ENCODE data around the gene ANLN. TPM values are rescaled to one million over a fixed set of nuclear protein-coding genes. Genes with fewer than 3 reads are reported as not detected.
"Not testable (repeated sequence)": the region's sequence is repeated elsewhere in the genome, so short reads cannot be mapped to it uniquely, and the experiment has no call there.

Gene ANLN
- polyA plus RNA-seq, 3 donors from 2014 or later, result 0.84 TPM; not detected in 2

DNA sequence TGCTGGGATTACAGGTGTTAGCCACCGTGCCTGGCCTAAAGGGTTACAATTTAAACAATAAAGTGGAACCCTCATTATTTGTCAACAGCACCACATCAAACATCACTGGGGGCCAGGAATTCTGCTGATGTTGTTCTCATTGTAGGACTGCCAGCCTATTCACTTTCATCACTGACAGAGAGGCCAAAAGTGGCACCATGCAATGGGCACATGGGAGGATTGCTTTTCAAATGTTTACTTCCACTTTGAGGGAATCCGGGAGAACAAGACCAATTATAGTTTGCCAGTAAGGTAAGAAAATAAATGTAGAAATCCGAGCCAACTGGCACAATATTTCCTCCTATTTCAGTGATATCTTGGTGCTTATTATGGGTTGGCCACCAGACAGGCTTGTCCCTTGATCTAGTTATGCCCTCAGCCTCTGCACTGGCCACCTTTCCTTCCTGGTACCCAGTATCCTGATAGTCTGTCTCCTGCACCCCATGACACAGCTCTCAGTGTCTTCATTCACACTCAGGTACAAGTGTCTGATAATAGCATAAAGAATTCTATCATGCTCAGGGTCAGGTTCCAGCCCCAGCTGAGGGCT is 82.6 kb downstream of the ANLN start:
- H3K4me1 Mint-ChIP-seq, result peaks cover 12 to 13% of the 10 kb centered on the region in 2 donors
- no peak for DNase-seq
- H3K4me3 Mint-ChIP-seq, result no peak overlapping the region
- H3K9me3 Mint-ChIP-seq, result peaks cover 0 to 2% (median 0%) of the 10 kb centered on the region in 6 donors
- H3K27ac Mint-ChIP-seq, result no peak overlapping the region
- no peaks in the 10 kb centered on the region for H3K36me3 Mint-ChIP-seq
- peaks cover 2 to 7% (median 5%) of the 10 kb centered on the region in 3 donors for H3K27me3 Mint-ChIP-seq (ENCODE audit: low read depth in 3 of 3)

DNA sequence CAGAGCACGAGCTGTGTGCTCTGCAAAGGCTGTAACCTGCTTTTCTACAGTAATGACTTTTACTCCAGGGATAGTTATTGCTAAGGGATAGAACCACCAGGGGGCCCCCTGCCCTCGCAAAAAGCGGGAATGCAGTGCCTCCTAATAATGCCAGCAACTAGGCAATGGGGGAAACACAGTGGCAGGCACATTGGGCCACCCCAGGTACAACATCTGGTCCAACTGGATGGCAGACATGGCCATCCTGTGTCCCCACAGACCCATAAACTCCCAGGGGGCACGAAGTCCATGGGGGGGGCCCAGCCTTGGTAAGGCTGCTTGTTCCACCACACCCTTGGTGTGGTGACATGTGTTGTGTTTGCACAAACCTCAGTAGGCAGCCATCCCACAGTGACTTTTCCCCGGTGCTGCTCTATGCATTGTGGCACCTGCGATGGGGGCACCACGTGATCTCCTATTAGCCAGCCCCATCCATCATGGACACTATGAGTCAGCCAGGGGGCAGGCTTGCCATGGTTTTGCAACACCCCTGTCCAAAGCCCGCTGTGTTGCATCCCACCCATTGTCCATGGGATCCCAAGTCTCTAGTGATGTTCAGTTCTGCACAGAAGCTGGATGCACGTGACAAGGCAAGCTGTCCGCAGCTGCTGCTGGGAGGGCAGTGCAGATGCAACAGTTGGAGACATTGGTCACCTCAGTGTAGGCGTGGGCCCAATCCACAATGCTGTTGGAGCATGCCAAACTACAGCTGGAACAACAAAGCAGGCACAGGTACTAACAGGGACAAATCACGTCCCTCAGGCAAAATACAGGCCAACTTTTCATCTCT is 84.0 kb downstream of the ANLN start:
- H3K36me3 Mint-ChIP-seq, result no peaks in the 10 kb centered on the region
- no peak for DNase-seq

DNA sequence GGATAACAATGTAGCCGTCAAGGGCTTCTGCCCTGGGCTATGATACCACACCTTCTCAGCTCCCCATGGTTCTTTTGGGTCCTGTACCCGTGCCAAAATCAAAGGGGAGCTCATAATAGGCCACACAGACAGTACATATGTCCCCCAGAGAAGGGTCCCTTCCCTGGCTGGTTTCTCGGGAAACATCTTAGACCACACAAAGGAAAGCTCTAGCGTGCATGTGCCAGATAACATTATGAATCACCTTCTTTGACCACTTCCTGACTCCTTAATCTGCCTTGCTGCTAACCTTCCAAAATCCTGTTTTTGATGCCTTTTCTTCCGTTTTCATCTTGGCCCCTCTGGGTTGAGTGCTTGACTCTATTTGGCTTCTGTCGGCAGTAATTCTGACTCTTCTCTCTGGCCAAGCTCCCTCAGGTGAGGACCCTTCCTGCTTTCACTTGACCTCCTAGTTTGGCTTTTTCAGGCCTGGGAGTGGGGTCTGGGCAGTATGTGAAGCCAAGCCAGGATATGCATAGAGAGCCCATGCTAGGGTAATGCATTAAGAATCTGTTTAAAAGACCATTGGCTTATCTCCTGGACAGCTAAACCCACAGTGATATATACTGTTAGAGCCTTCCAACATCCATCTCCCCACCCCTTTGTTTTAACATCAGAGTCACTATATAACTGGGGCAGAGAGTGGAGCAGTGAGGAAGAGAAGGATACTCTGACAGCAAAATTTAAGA is 84.8 kb downstream of the ANLN start:
- peaks cover 2 to 5% (median 3%) of the 10 kb centered on the region in 3 donors for H3K27me3 Mint-ChIP-seq (ENCODE audit: low read depth in 3 of 3)
- peak overlapping the region in 1 of 6 donors; percentile 23 for H3K27ac Mint-ChIP-seq
- peaks cover 0 to 2% (median 0%) of the 10 kb centered on the region in 6 donors for H3K9me3 Mint-ChIP-seq

More for the DNA sequence above, 84.0 kb downstream of the ANLN start:
- peaks cover 0 to 2% (median 0%) of the 10 kb centered on the region in 6 donors for H3K9me3 Mint-ChIP-seq
- no peak overlapping the region for H3K4me3 Mint-ChIP-seq
- peaks cover 2 to 7% (median 5%) of the 10 kb centered on the region in 3 donors for H3K27me3 Mint-ChIP-seq (ENCODE audit: low read depth in 3 of 3)
- H3K27ac Mint-ChIP-seq, result no peak overlapping the region
- peaks cover 12 to 13% of the 10 kb centered on the region in 2 donors for H3K4me1 Mint-ChIP-seq

GRCh38 chr7:36475011-36475342 is 85.3 kb downstream of the ANLN start:
- Mint-ChIP-seq H3K9me3 (peaks cover 0 to 2% (median 0%) of the 10 kb centered on the region in 6 donors), H3K27ac (no peak overlapping the region), H3K4me1 (peaks cover 12 to 13% of the 10 kb centered on the region in 2 donors), H3K4me3 (no peak overlapping the region), H3K27me3 (ENCODE audit: low read depth in 3 of 3) (peaks cover 2 to 5% (median 3%) of the 10 kb centered on the region in 3 donors), H3K36me3 (peaks cover 0 to 2% (median 0%) of the 10 kb centered on the region in 3 donors)
- no peak for DNase-seq

More for the DNA sequence above, 84.8 kb downstream of the ANLN start:
- Mint-ChIP-seq H3K4me3 (no peak overlapping the region), H3K36me3 (no peaks in the 10 kb centered on the region), H3K4me1 (peaks cover 12 to 13% of the 10 kb centered on the region in 2 donors)
- DNase-seq, result no peak

DNA sequence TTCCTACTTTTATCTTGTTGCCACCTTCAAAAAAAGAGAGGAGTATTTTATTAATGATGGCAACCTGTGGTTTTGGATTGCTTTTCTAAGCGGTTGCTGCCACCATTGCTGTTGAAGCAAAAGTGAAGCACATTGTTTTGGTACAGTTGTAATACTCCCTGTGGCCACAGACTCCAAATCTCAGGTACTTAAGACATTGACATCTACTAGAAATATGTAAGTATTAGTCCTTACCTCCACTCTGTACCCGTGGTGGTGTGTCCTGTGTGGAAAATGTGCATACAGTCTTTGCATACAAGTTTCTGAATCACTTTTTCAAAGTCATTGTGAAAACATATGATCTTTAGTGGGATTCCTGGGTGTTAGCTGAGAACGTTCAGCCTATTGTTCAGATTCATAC is 85.7 kb downstream of the ANLN start:
- Mint-ChIP-seq H3K9me3 (peaks cover 0 to 2% (median under 1%) of the 10 kb centered on the region in 6 donors), H3K36me3 (peaks cover 0 to 6% (median 0%) of the 10 kb centered on the region in 3 donors), H3K27ac (no peak overlapping the region), H3K27me3 (ENCODE audit: low read depth in 3 of 3) (peaks cover 3 to 8% (median 4%) of the 10 kb centered on the region in 3 donors), H3K4me1 (peaks cover 12 to 13% of the 10 kb centered on the region in 2 donors), H3K4me3 (no peak overlapping the region)
- no peak for DNase-seq

GRCh38 chr7:36478745-36479144 is 89.1 kb downstream of the ANLN start:
- H3K9me3 Mint-ChIP-seq, result peaks cover 0 to 2% (median under 1%) of the 10 kb centered on the region in 6 donors

DNA sequence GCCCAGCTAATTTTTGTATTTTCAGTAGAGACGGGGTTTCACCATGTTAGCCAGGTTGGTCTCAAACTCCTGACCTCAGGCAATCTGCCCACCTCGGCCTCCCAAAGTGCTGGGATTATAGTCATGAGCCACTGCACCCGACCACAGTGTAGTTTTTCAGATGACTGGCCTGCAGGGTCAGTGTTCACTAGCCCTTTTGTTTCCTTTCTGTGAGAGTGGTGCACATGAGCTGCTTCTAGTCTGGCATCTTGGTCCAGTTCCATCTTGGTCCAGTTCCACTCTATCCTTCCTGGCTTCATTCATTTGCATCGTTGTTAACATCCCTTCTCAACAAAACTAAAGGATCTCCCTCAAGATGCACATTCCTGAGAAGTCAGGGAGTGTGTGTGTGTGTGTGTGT is 94.2 kb downstream of the ANLN start:
- not testable (repeated sequence) for H3K27ac Mint-ChIP-seq, DNase-seq, H3K4me3 Mint-ChIP-seq, H3K4me1 Mint-ChIP-seq, H3K9me3 Mint-ChIP-seq
- Mint-ChIP-seq H3K36me3 (peaks cover 0 to 11% (median 0%) of the 10 kb centered on the region in 3 donors), H3K27me3 (ENCODE audit: low read depth in 3 of 3) (peaks cover 3 to 18% (median 8%) of the 10 kb centered on the region in 3 donors)

More at GRCh38 chr7:36478745-36479144, 89.1 kb downstream of the ANLN start:
- Mint-ChIP-seq H3K27ac (no peak overlapping the region), H3K4me3 (no peak overlapping the region), H3K4me1 (peaks cover 10 to 12% of the 10 kb centered on the region in 2 donors), H3K27me3 (ENCODE audit: low read depth in 3 of 3) (peaks cover 3 to 10% (median 9%) of the 10 kb centered on the region in 3 donors), H3K36me3 (peaks cover 0 to 11% (median 0%) of the 10 kb centered on the region in 3 donors)
- no peak for DNase-seq

GRCh38 chr7:36484265-36484664 is 94.6 kb downstream of the ANLN start:
- no peak overlapping the region for H3K27ac Mint-ChIP-seq
- H3K9me3 Mint-ChIP-seq, result peaks cover 0 to 2% (median 0%) of the 10 kb centered on the region in 6 donors
- H3K4me3 Mint-ChIP-seq, result no peak overlapping the region
- H3K4me1 Mint-ChIP-seq, result peaks cover 0 to 5% of the 10 kb centered on the region in 2 donors
- H3K36me3 Mint-ChIP-seq, result peaks cover 0 to 11% (median 0%) of the 10 kb centered on the region in 3 donors
- DNase-seq, result no peak
- peaks cover 3 to 18% (median 8%) of the 10 kb centered on the region in 3 donors for H3K27me3 Mint-ChIP-seq (ENCODE audit: low read depth in 3 of 3)

DNA sequence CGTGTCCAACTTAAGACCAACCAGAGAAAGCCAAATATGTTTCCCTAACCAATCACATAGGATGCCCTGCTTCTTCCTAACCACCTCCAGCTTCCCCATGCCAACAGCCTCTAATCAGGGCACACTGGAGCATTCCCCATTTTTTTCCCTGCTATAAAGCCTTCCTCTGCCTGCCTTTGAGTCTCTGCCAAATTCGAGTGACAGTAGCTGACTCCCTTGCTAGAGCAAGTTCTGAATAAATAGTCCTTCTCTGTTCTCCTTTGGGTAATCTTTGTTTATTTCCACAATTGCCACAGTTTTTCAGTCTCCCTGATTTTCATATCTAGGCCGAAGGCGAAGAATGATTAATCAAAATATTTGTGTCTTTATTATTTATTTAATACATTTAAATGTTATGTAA is 96.7 kb downstream of the ANLN start:
- Mint-ChIP-seq H3K4me1 (peaks cover 0 to 5% of the 10 kb centered on the region in 2 donors), H3K27ac (no peak overlapping the region), H3K9me3 (no peaks in the 10 kb centered on the region), H3K27me3 (ENCODE audit: low read depth in 3 of 3) (peaks cover 3 to 20% (median 3%) of the 10 kb centered on the region in 3 donors), H3K36me3 (no peaks in the 10 kb centered on the region), H3K4me3 (no peak overlapping the region)
- no peak for DNase-seq

GRCh38 chr7:36487756-36488336 is 98.2 kb downstream of the ANLN start:
- Mint-ChIP-seq H3K27me3 (ENCODE audit: low read depth in 3 of 3) (peaks cover 0 to 14% (median 2%) of the 10 kb centered on the region in 3 donors), H3K36me3 (no peaks in the 10 kb centered on the region), H3K4me3 (no peak overlapping the region), H3K27ac (no peak overlapping the region), H3K4me1 (peaks cover 0 to 5% of the 10 kb centered on the region in 2 donors), H3K9me3 (no peaks in the 10 kb centered on the region)
- DNase-seq, result peak; percentile 38 to 55 (median 52)

- H3K4me3 Mint-ChIP-seq, H3K27ac Mint-ChIP-seq, DNase-seq, H3K36me3 Mint-ChIP-seq, H3K9me3 Mint-ChIP-seq, H3K4me1 Mint-ChIP-seq: not testable (repeated sequence)
- peaks cover 1 to 14% (median 3%) of the 10 kb centered on the region in 3 donors for H3K27me3 Mint-ChIP-seq (ENCODE audit: low read depth in 3 of 3)
Observed at GRCh38 chr7:36488672-36489071, 99.0 kb downstream of the ANLN start.

DNA sequence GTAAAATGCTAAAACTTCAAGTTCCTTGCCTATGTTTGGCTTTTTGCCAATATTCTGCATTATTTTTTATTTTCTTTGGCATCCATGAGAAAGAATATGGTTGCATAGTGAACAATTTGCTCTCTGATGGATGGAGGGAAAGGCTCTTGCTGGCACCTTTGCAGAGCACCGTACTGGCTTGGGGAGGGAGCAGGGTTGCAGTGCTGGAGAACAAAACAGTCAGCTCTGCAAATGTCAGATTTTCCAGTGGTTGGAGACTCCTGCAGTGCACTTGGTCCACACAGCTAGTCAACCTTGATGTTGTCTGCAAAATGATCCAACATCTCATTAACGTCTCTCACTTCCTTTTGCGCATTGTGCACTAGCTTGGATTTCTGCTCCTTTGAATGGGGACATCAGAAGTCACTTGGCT is 100.8 kb downstream of the ANLN start:
- H3K36me3 Mint-ChIP-seq, result no peaks in the 10 kb centered on the region
- H3K4me1 Mint-ChIP-seq, result peaks cover 0 to 5% of the 10 kb centered on the region in 2 donors

DNA sequence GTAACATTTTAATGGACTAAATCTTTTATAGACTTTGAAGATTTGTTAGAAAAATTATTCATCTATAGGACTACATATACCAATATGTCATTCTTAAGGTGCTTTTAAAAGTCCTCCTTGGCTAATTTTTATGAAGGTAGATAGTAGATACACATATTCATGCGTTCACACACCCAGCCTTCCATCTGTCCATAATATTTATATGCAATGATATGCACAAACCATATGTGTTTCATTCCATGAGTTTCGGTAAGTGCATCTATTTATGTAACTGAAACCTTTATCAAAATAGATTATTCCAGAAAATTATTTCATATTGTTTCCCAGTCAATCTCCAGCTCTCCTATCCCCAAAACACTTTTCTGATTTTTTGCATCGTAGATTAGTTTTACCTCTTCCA is 101.7 kb downstream of the ANLN start:
- Mint-ChIP-seq H3K27me3 (ENCODE audit: low read depth in 3 of 3) (peaks cover 3 to 11% (median 7%) of the 10 kb centered on the region in 3 donors), H3K9me3 (no peaks in the 10 kb centered on the region), H3K27ac (no peak overlapping the region), H3K36me3 (no peaks in the 10 kb centered on the region), H3K4me1 (peaks cover 0 to 5% of the 10 kb centered on the region in 2 donors), H3K4me3 (no peak overlapping the region)
- no peak for DNase-seq

More for the DNA sequence above, 100.8 kb downstream of the ANLN start:
- Mint-ChIP-seq H3K9me3 (no peaks in the 10 kb centered on the region), H3K27ac (no peak overlapping the region), H3K4me3 (no peak overlapping the region), H3K27me3 (ENCODE audit: low read depth in 3 of 3) (peaks cover 3 to 10% (median 4%) of the 10 kb centered on the region in 3 donors)
- no peak for DNase-seq
